ENCODE data around the gene MEGF11.
"Not testable (repeated sequence)": the region's sequence is repeated elsewhere in the genome, so short reads cannot be mapped to it uniquely, and the experiment has no call there.

Gene MEGF11

GRCh38 chr15:66275352-66275751, 21.8 kb upstream of the MEGF11 start:
- ATAC-seq: no peak

DNA sequence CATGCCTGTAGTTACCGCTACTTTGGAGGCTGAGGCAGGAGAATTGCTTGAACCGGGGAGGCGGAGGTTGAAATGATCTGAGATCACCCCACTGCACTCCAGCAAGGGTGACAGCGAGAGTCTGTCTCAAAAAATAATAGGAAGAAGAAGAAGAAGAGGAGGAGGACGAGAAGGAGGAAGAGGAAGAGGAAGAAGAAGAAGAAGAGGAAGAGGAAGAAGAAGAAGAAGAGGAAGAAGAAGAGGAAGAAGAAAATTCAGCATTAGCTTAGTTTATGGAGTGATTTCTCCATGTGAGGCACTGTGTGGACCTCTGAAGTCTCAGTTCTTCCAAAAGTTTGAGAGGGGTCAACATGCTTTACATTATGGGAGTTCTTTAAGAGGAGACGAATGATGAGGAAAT, 17.4 kb upstream of the MEGF11 start:
- no peak for ATAC-seq

GRCh38 chr15:66269326-66270090, 16.0 kb upstream of the MEGF11 start:
- ATAC-seq: no peak

GRCh38 chr15:66264859-66265513, 11.4 kb upstream of the MEGF11 start:
- ATAC-seq: no peak

DNA sequence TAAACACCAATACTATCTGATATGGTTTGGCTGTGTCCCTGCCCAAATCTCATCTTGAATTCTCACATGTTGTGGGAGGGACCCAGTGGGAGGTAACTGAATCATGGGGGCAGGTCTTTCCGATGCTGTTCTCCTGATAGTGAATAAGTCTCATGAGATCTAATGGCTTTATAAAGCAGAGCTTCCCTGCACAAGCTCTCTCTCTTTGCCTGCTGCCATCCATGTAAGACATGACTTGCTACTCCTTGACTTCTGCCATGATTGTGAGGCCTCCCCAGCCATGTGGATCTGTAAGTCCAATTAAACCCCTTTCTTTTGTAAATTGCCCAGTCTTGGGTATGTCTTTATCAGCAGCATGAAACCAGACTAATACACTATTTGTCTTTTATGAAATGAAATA, 9.3 kb upstream of the MEGF11 start:
- not testable (repeated sequence) for ATAC-seq

- ATAC-seq: no peak
Measured at GRCh38 chr15:66261056-66261455, 7.5 kb upstream of the MEGF11 start.

GRCh38 chr15:66256692-66257091, 3.1 kb upstream of the MEGF11 start:
- ATAC-seq: no peak

- ATAC-seq: no peak
Measured at GRCh38 chr15:66254951-66255676, 1.6 kb upstream of the MEGF11 start.

DNA sequence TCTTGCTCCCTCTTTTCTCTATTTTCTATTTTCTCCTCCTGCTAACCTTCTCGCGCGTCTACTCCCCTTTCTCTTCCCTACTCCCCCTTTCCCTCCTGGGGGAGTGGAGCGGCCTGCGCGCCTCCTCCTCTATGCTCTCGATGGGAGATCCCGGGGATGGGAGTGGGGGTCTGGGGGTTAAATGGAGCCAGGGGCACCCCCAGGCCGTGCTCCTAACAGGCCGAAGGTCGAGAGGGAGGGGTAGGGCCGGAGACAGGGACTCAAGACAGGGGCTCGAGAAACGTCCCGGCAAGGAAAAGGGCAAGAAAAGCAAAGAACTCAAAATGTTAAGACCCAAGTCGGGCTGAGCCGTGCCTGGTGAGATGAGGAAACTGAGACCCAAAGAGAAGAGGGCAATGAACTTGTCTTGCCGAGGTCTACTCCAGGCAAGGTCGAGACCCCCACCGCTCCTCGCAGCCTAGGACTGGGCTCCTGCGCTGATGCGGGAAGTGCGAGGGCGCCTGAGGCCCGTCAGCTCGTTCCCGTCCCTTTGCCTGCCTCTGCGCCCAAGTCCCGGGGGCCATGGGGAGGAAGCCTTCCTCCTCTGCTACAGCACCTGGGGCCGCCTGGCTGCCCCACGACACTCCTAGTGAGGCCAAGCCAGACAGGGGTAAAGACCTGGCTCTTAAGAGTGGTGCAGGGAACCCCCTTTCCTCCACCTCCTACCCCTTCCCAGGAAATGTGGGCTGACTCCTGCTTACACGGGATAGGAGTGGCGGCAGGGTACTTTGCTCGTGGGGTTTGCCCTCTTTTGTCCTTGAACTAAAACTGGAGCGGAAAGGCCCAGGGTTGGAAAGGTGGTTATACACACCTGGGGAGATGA, 770 bp upstream of the MEGF11 start:
- ATAC-seq: no peak

DNA sequence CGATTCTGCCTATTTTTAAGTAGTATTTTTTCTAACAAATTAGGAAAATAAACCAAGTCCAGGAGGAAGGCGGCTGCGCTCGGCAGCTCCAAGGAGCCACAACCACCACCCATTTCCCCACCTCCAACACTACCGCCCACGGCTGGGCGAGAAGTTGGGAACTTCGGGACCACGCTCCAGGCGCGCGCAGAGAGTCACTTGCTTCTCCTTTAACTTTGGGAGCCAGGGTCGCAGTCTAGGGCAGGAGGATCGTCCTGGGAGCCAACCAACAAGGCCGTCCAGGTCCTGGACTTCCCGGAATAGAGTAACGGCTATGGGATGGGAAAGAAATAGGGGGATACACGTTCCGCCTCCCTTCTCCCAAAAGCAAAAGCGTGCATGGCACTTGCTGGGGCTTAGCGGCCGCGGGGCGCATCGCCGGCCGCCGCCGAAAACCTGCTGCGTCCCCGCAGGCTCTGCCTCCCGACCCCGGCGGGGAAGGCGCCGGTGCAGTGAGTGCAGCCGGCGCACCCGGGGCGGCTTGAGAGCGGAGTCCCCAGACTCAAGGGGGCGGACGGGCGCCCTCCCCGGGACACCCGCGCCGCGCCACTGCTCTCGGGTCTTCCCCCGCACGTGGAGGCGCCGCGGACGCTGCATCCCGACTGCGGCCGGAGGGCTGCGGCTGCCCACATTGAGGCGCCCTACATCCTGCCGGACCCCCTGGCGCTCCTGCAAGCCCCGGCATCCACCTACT, 699 bp downstream of the MEGF11 start:
- peak; percentile 29 to 33 for ATAC-seq

DNA sequence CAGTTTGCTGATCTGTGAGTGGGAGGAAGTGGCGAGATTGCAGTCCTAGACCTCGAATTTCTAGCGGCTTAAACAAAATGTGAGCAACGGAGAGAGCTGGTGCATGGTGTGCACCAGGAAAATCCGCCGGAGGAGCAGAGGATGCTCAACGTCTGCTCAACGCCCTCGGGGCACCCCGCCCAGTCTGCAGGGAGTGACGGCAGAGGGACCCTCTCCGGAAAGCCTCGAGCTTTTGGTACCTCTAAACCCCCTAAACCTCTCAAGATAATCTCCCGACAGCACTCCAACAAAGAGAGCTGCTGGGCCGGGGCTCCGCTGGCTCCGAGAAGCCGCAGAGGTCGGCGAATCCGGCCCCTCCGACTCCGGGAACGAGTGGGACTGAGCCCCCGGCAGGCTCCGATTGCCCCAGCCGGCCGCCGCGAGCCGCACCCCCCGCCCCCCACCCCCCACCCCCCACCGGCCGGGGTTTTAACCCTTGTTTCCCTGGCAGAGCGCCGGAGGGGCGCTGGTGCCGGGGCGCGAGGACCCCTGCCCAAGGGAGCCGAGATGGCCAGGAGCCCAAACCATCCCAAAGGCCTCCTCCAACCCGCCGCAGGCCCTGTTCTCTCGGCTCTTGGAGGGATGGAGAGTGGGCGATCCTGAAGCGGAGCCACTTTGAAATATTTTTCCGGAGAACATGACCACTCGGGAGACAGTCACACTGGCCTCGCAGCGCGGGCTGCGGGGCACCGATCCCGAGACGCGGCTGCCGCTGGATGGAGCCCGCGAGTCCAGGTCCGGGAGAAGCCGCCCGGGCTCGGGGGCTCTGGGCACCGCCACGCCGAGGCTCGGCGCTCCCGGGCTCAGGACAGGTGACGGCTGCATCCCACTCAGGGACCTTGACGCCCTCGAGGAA, 1.5 kb downstream of the MEGF11 start:
- ATAC-seq: peak; percentile 40 to 44

- ATAC-seq: no peak
Measured at GRCh38 chr15:66251065-66251789, 2.3 kb downstream of the MEGF11 start.

DNA sequence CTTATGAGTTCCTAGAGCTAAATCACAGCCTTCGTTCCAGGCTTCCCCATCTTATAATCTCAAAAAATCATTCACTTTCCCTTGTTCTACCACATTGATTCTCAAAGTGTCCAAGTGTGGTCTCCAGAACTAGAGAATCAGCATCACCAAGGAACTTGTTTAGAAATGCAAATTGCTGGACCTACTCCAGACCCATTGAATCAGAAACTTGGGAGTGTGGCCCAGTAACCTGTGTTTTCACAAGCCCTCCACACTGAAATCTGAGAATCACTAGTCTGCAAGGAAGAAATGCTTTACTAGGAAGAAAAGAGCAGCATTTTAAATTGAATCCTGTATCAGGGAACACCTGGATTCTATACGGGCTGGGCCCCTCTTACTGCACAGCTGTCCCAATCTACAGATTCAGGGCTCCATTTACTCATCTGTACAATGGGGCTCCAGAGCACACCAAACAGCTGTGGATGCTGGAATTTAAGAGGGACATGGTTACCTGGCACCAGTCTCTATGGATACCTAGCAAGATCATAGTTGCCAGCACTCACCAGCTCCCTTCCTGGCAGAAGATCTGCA, 3.9 kb downstream of the MEGF11 start:
- ATAC-seq: no peak

DNA sequence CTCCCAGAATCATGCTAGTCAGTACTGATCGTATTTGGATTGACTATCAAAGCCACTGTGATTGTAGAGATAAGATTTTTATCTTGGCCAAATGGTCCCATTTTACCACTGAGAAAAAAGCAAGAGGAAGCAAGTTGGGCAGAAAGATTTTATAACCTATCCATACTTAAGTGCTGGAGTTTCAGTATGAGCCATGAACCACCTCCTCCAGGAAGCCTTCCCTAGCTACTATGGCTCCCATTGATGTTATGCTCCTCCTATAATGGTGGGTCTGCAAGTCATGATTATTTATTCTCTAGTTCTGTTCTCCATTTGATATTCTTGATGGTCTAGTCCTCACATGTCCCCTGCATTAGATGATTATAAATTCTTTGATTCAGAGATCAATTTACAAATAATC, 6.6 kb downstream of the MEGF11 start:
- ATAC-seq: no peak

DNA sequence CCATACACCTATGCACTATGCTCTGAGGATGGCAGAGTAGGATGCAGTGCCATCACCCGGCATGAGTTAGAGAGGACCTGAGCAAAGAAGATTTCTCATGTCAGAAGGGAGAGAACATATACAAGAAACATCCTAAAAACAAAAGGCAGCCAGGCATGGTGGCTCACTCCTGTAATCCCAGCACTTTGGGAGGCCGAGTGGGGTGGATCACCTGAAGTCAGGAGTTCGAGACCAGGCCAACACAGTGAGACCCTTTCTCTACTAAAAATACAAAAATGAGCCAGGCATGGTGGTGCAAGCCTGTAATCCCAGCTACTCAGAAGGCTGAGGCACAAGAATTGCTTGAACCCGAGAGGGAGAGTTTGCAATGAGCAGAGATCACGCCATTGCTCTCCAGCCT, 7.7 kb downstream of the MEGF11 start:
- ATAC-seq: not testable (repeated sequence)

DNA sequence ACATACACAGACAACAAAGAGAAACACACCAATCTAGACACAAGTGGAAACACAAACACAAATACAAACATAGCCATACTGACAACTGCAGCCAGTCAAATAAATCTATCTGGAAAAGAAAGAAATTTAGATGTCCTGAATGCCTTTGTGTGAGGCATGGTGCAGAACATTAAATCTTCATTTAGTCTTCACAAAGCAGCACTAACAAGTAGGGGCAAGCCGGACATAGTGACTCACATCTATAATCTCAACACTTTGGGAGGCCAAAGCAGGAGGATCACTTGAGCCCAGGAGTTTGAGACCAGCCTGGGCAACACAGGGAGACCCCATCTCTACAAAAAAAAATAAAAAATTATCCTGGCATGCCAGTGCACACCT, 11.7 kb downstream of the MEGF11 start:
- no peak for ATAC-seq

DNA sequence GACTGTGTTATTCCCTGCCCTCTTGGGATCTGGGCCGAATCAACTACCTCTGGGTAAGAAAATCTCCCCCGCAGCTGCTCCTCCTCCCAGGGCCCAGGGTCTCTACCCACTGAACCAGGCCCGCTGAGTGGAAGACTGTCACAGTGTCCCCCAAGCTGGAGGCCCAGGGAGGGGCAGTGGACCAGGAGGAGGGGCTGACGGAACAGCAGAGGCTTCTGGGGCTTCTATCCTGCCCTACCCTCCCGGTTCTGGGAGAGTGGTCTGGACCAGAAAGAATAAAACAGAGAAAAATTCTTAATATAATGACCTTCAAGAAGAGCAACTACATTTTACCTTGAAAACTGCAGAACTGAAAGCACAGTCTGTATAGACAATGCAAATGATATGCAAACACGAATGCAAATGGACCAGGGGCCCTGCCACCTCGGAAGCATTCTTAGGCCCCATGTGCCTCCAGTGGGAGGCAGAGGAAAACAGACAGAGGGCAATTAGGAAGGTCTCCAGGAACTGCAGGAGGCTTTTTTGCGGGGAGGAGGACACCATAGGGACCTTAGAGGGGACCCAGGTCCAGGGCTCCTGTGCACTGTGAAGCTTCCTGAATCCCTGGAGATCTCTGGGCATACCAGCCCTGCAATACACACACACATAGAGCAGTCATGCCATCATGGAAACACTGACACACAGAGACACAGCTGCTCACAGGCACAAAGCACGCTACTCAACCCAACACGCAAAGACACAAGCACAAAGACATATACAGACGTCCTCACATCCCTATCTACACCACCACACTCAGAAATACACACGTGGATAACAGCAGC, 12.3 kb downstream of the MEGF11 start:
- ATAC-seq: no peak

DNA sequence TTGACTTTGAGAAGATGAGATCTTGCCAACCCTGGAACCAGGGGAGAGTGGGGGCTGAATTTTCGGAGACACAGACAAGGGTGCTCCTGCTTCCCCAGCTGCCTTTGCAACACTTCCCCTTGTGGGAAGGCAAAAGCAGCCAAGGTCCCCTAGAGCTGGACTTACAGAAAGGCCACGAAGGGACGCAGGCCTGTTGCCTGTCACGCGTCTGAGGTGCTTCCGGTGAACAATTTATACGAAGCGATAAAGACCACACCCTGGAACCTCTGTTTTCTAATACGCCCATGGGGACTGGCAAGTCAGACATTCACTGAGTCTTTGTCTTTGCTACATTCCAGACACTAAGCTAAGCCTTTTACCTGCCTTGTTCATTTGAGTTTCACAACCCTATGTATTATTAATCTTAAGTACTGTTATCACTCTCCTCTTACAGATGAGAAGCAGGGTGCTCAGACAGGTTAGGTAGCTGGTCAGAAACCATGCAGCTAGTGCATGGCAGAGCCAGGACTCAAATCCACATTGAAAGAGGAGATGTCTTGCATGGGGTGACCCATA, 13.2 kb downstream of the MEGF11 start:
- ATAC-seq: no peak

- ATAC-seq: no peak
Measured at GRCh38 chr15:66239514-66239913, 14.0 kb downstream of the MEGF11 start.
